Keratinocyte (primary cell): ENCODE measurements around the gene ARFRP1. TPM values are rescaled to one million over a fixed set of nuclear protein-coding genes. Genes with fewer than 3 reads are reported as not detected.

Experiments used
- DNase-seq: peaks from one replicate; pipeline ENCODE4 v3.0.0-alpha.2; 2011; ENCODE audit warnings: low read depth, missing footprints, low spot score
- FAIRE-seq: peaks from 2 replicates; lab custom pipeline; 2011; peaks lifted over from hg19 to GRCh38; lab: Jason Lieb, UNC
- H2AFZ ChIP-seq: 2 replicates; pipeline ENCODE4 v1.6.0; 2012; ENCODE audit warnings: low read length, control low read depth, inconsistent platforms; ENCODE audit not compliant: control insufficient read depth
- H3K27ac ChIP-seq: 2 replicates; pipeline ENCODE4 v1.5.1; 2011; ENCODE audit warnings: low read length; ENCODE audit not compliant: control insufficient read depth, insufficient read depth
- H3K27me3 ChIP-seq: 3 replicates; pipeline ENCODE4 v1.6.0; 2011; ENCODE audit warnings: low read length; ENCODE audit not compliant: control insufficient read depth, insufficient read depth; ENCODE audit errors: extremely low read depth
- H3K36me3 ChIP-seq, 2 experiments: 2 replicates in 1 of 2; 3 replicates in 1 of 2; pipeline ENCODE4 v1.5.1; 2011; ENCODE audit warnings: low read length in 2 of 2, mild to moderate bottlenecking in 1 of 2; ENCODE audit not compliant: control insufficient read depth in 2 of 2, insufficient read depth in 2 of 2; ENCODE audit errors: extremely low read depth in 1 of 2
- H3K4me1 ChIP-seq: 3 replicates; pipeline ENCODE4 v1.5.1; 2011; ENCODE audit warnings: low read length; ENCODE audit not compliant: control insufficient read depth, insufficient read depth; ENCODE audit errors: extremely low read depth
- H3K4me2 ChIP-seq: 3 replicates; pipeline ENCODE4 v1.6.0; 2011; ENCODE audit warnings: low read depth, low read length; ENCODE audit not compliant: control insufficient read depth, insufficient read depth; ENCODE audit errors: extremely low read depth
- H3K4me3 ChIP-seq, 3 experiments: fragments of 200-600 bp in 1 of 3; sonication (generic) in 1 of 3; 2 replicates in 2 of 3; 3 replicates in 1 of 3; pipeline ENCODE4 v1.5.1; 2011 to 2016; ENCODE audit warnings: low read length in 3 of 3, mild to moderate bottlenecking in 3 of 3, control low read depth in 2 of 3, inconsistent platforms in 1 of 3, low read depth in 1 of 3, mixed read lengths in 1 of 3, mixed run types in 1 of 3, moderate library complexity in 1 of 3; ENCODE audit not compliant: control insufficient read depth in 2 of 3, insufficient read depth in 2 of 3; ENCODE audit errors: extremely low read depth in 1 of 3
- H3K79me2 ChIP-seq: 2 replicates; pipeline ENCODE4 v1.6.0; 2012; ENCODE audit warnings: low read length; ENCODE audit not compliant: control insufficient read depth, insufficient read depth
- H3K9ac ChIP-seq: 3 replicates; pipeline ENCODE4 v1.6.0; 2011; ENCODE audit warnings: low read length; ENCODE audit not compliant: control insufficient read depth, insufficient read depth; ENCODE audit errors: extremely low read depth
- H3K9me1 ChIP-seq: 3 replicates; pipeline ENCODE4 v1.6.0; 2011; ENCODE audit warnings: low read length; ENCODE audit not compliant: control insufficient read depth, insufficient read depth; ENCODE audit errors: extremely low read depth
- H3K9me3 ChIP-seq: 2 replicates; pipeline ENCODE4 v1.5.1; 2012; ENCODE audit warnings: low read depth, low read length; ENCODE audit not compliant: control insufficient read depth
- H4K20me1 ChIP-seq: 3 replicates; pipeline ENCODE4 v1.6.0; 2011; ENCODE audit warnings: low read length; ENCODE audit not compliant: control insufficient read depth, insufficient read depth; ENCODE audit errors: extremely low read depth
- CTCF ChIP-seq, 3 experiments: IDR thresholded peaks in 1 of 3; conservative IDR thresholded peaks in 1 of 3; optimal IDR thresholded peaks in 1 of 3; 2 replicates in 2 of 3; 3 replicates in 1 of 3; pipeline versions ENCODE3 to v1.5.1; 2011; ENCODE audit warnings: low read length in 3 of 3, mild to moderate bottlenecking in 3 of 3, moderate library complexity in 2 of 3, control low read depth in 1 of 3, inconsistent platforms in 1 of 3; ENCODE audit not compliant: insufficient read depth in 2 of 3; ENCODE audit errors: extremely low read depth in 1 of 3
- EZH2 ChIP-seq: IDR thresholded peaks from one replicate; pipeline ENCODE4 v1.6.1; 2012; ENCODE audit warnings: inconsistent platforms, mild to moderate bottlenecking, low read length, moderate library complexity
- dilution Hi-C: fragments of 300-500 bp; cut with MboI; formaldehyde crosslinking; loops from one replicate; pipeline ENCODE4 v1.7.0; 2020; ENCODE audit warnings: low sequenced_read_pairs; ENCODE audit not compliant: extremely low pct_ligation_motif_present
- polyA plus RNA-seq, 5 experiments: library from polyadenylated mRNA; depleted of rRNA in 3 of 5; stranded (reverse) in 3 of 5; stranded (forward) in 1 of 5; unstranded in 1 of 5; fragments of >200 nt; gene quantifications; 1 replicate in 1 of 5; 2 replicates in 3 of 5; 3 replicates in 1 of 5; pipeline versions ENCODE4 v1.2.1 to v1.2.3, GENCODE V29; 2011 to 2012; ENCODE audit warnings: missing spikeins in 2 of 5, low read depth in 1 of 5, low replicate concordance in 1 of 5

ARFRP1 gene
- polyA plus RNA-seq, 1 donor (not counting 4 experiments of a cell fraction or from before 2014, with no cell fraction given), result 30.4 TPM

- dilution Hi-C loops, result no loop called here
Observed at GRCh38 chr20:63755933-63756647, 48.3 kb upstream of the ARFRP1 start.

GRCh38 chr20:63754008-63754407 is 46.2 kb upstream of the ARFRP1 start:
- TF ChIP-seq EZH2 (no peak), CTCF (optimal IDR thresholded peaks at IDR 0.05 in 1 of 3, IDR thresholded peaks at IDR 0.05 in 1 of 3, conservative IDR thresholded peaks at IDR 0.05 in 1 of 3; ENCODE audit: extremely low read depth in 1 of 3, insufficient read depth in 2 of 3, low read length in 3 of 3) (no peak)
- no peak overlapping the region for H3K4me2 ChIP-seq
- H3K36me3 ChIP-seq, result no peaks in the 10 kb centered on the region
- no peaks in the 10 kb centered on the region for H3K79me2 ChIP-seq
- dilution Hi-C loops, result no loop called here
- FAIRE-seq (no peak), DNase-seq (no peak)
- no peaks in the 10 kb centered on the region for H4K20me1 ChIP-seq
- no peak overlapping the region for H3K4me3 ChIP-seq
- H3K27me3 ChIP-seq, result peaks cover 3% of the 10 kb centered on the region
- no peak overlapping the region for H2AFZ ChIP-seq
- no peaks in the 10 kb centered on the region for H3K9me1 ChIP-seq
- no peak overlapping the region for H3K9ac ChIP-seq
- H3K4me1 ChIP-seq, result no peaks in the 10 kb centered on the region
- H3K27ac ChIP-seq, result no peak overlapping the region
- H3K9me3 ChIP-seq, result no peaks in the 10 kb centered on the region

More at GRCh38 chr20:63755933-63756647, 48.3 kb upstream of the ARFRP1 start:
- Histone ChIP-seq H3K27ac (no peak overlapping the region), H3K79me2 (no peaks in the 10 kb centered on the region), H3K4me3 (no peak overlapping the region), H3K9me3 (no peaks in the 10 kb centered on the region), H3K9me1 (no peaks in the 10 kb centered on the region), H3K9ac (no peak overlapping the region), H3K36me3 (no peaks in the 10 kb centered on the region), H4K20me1 (no peaks in the 10 kb centered on the region), H3K4me2 (no peak overlapping the region), H3K4me1 (no peaks in the 10 kb centered on the region), H3K27me3 (peaks cover 3% of the 10 kb centered on the region), H2AFZ (no peak overlapping the region)
- FAIRE-seq (no peak), DNase-seq (no peak)
- TF ChIP-seq EZH2 (no peak), CTCF (optimal IDR thresholded peaks at IDR 0.05 in 1 of 3, IDR thresholded peaks at IDR 0.05 in 1 of 3, conservative IDR thresholded peaks at IDR 0.05 in 1 of 3; ENCODE audit: extremely low read depth in 1 of 3, insufficient read depth in 2 of 3, low read length in 3 of 3) (no peak)
